Naive thymus-derived CD4-positive, alpha-beta T cell (primary cell): ENCODE data around the gene CAPZA1. TPM values are rescaled to one million over a fixed set of nuclear protein-coding genes. Genes with fewer than 3 reads are reported as not detected.
A peak's percentile ranks its signal among the peaks of the same experiment; 100 is the strongest.

ENCODE experiments used
- ATAC-seq: fragments of 150-1000 bp; cut with Tn5 transposase; 2 replicates; pipeline ENCODE4 v1.10.0; 2021; ENCODE audit warnings: mild to moderate bottlenecking, moderate library complexity
- CTCF ChIA-PET: fragments of 350-600 bp; sonication (Branson Sonifier 250); formaldehyde crosslinking; loops from one replicate; lab custom pipeline; 2021; ENCODE audit warnings: antibody characterized with exemption; lab: Charles Lee
- POLR2A ChIA-PET: fragments of 350-600 bp; sonication (Branson Sonifier 250); formaldehyde crosslinking; loops from one replicate; lab custom pipeline; 2021; ENCODE audit warnings: antibody characterized with exemption, inconsistent platforms; lab: Charles Lee
- DNase-seq, 9 donors: peaks; one replicate each; pipeline versions ENCODE4 v3.0.0 to v3.0.0-alpha.2; 2020 to 2022; ENCODE audit warnings: mixed read lengths in 1 of 9
- H3K27ac ChIP-seq: one replicate; pipeline ENCODE4 v1.7.0; 2013; ENCODE audit warnings: mild to moderate bottlenecking, low read depth, low read length, moderate library complexity
- H3K27me3 ChIP-seq, 2 donors: one replicate each; pipeline ENCODE4 v1.7.0; 2013; ENCODE audit warnings: low read length in 2 of 2, mild to moderate bottlenecking in 2 of 2, moderate library complexity in 2 of 2; ENCODE audit not compliant: control insufficient read depth in 2 of 2, insufficient read depth in 2 of 2
- H3K36me3 ChIP-seq, 3 experiments: 1 replicate in 2 of 3; 2 replicates in 1 of 3; pipeline ENCODE4 v1.7.0; 2013; ENCODE audit warnings: low read length in 3 of 3, mild to moderate bottlenecking in 3 of 3, moderate library complexity in 1 of 3; ENCODE audit not compliant: insufficient read depth in 3 of 3, control insufficient read depth in 2 of 3
- H3K4me1 ChIP-seq, 2 donors: one replicate each; pipeline ENCODE4 v1.7.0; 2013; ENCODE audit warnings: low read length in 2 of 2, mild to moderate bottlenecking in 2 of 2, moderate library complexity in 1 of 2; ENCODE audit not compliant: control insufficient read depth in 2 of 2, insufficient read depth in 2 of 2
- H3K4me3 ChIP-seq: 2 replicates; pipeline ENCODE4 v1.7.0; 2013; ENCODE audit warnings: mild to moderate bottlenecking, low read length
- H3K9me3 ChIP-seq, 3 experiments: 1 replicate in 2 of 3; 2 replicates in 1 of 3; pipeline ENCODE4 v1.7.0; 2013; ENCODE audit warnings: low read length in 3 of 3; ENCODE audit not compliant: control insufficient read depth in 2 of 3
- H3K27ac Mint-ChIP-seq, 9 donors: one replicate each; pipeline ENCODE4 v1.8.0; 2020 to 2022; ENCODE audit warnings: mixed read lengths in 9 of 9, mild to moderate bottlenecking in 8 of 9, moderate library complexity in 5 of 9, inconsistent platforms in 2 of 9
- H3K27me3 Mint-ChIP-seq, 5 donors: one replicate each; pipeline ENCODE4 v1.8.0; 2021 to 2022; ENCODE audit warnings: mixed read lengths in 5 of 5, mild to moderate bottlenecking in 1 of 5
- H3K36me3 Mint-ChIP-seq, 5 donors: one replicate each; pipeline ENCODE4 v1.8.0; 2020 to 2022; ENCODE audit warnings: mixed read lengths in 5 of 5, mild to moderate bottlenecking in 3 of 5, inconsistent platforms in 1 of 5
- H3K4me1 Mint-ChIP-seq, 7 donors: one replicate each; pipeline ENCODE4 v1.8.0; 2020 to 2022; ENCODE audit warnings: mixed read lengths in 7 of 7, mild to moderate bottlenecking in 3 of 7, inconsistent platforms in 1 of 7
- H3K4me3 Mint-ChIP-seq, 10 donors: one replicate each; pipeline ENCODE4 v1.8.0; 2020 to 2022; ENCODE audit warnings: mild to moderate bottlenecking in 10 of 10, mixed read lengths in 10 of 10, moderate library complexity in 6 of 10, inconsistent platforms in 2 of 10
- H3K9me3 Mint-ChIP-seq, 11 donors: one replicate each; pipeline ENCODE4 v1.8.0; 2020 to 2022; ENCODE audit warnings: mixed read lengths in 11 of 11, mild to moderate bottlenecking in 4 of 11, inconsistent platforms in 1 of 11, moderate library complexity in 1 of 11
- intact Hi-C, 2 donors: fragments of 100-400 bp; cut with micrococcal nuclease; formaldehyde crosslinking; loops; one replicate each; pipeline ENCODE4 v1.15.1; 2023
- polyA plus RNA-seq, 2 donors: library from polyadenylated mRNA; unstranded; fragments of 300-500 nt; fragmentation: Illumina TruSeq; gene quantifications; one replicate each; pipeline ENCODE4 v1.2.3, GENCODE V29; 2021
- total RNA-seq, 6 experiments: library from RNA in 5 of 6; stranded (reverse) in 5 of 6; gene quantifications; 1 replicate in 5 of 6; 2 replicates in 1 of 6; pipeline ENCODE4 v1.2.3 and lab custom pipeline; 2021 to 2026

CAPZA1 gene
- total and polyA plus RNA-seq, 7 experiments from 2014 or later: 114 to 237 (median 135) TPM

GRCh38 chr1:112692681-112693080 is 73.0 kb downstream of the CAPZA1 start:
- Histone ChIP-seq H3K27me3 (no peaks in the 10 kb centered on the region), H3K4me1 (no peaks in the 10 kb centered on the region), H3K4me3 (no peak overlapping the region), H3K36me3 (peaks cover 0 to 99% (median 9%) of the 10 kb centered on the region in 3 experiments), H3K27ac (no peak overlapping the region), H3K9me3 (no peaks in the 10 kb centered on the region)
- POLR2A ChIA-PET: no interaction called here
- no peak for DNase-seq
- ATAC-seq: no peak
- peaks cover 9 to 26% (median 14%) of the 10 kb centered on the region in 5 donors for H3K36me3 Mint-ChIP-seq
- no peak overlapping the region for H3K27ac Mint-ChIP-seq
- peaks cover 0 to 5% (median 3%) of the 10 kb centered on the region in 7 donors for H3K4me1 Mint-ChIP-seq
- intact Hi-C loops: no loop called here
- H3K27me3 Mint-ChIP-seq: no peaks in the 10 kb centered on the region
- H3K4me3 Mint-ChIP-seq: no peak overlapping the region
- CTCF ChIA-PET: interaction anchor here (0.7 kb wide), 1 partner anchor 190 kb away, joined by 3 read pairs; no protein-coding TSS in a partner anchor
- H3K9me3 Mint-ChIP-seq: no peaks in the 10 kb centered on the region

- Histone ChIP-seq H3K36me3 (peaks cover 0 to 99% (median 9%) of the 10 kb centered on the region in 3 experiments), H3K27me3 (no peaks in the 10 kb centered on the region), H3K27ac (no peak overlapping the region), H3K4me1 (no peaks in the 10 kb centered on the region), H3K4me3 (no peak overlapping the region), H3K9me3 (no peaks in the 10 kb centered on the region)
- ATAC-seq (no peak), DNase-seq (no peak)
- H3K27ac Mint-ChIP-seq: no peak overlapping the region
- H3K4me3 Mint-ChIP-seq: no peak overlapping the region
- ChIA-PET CTCF (interaction anchor here (0.7 kb wide), 1 partner anchor 10 kb away, joined by 3 read pairs; no protein-coding TSS in a partner anchor), POLR2A (no interaction called here)
- H3K27me3 Mint-ChIP-seq: no peaks in the 10 kb centered on the region
- peaks cover 0 to 5% (median 0%) of the 10 kb centered on the region in 7 donors for H3K4me1 Mint-ChIP-seq
- no peaks in the 10 kb centered on the region for H3K9me3 Mint-ChIP-seq
- intact Hi-C loops: no loop called here
- peaks cover 9 to 33% (median 17%) of the 10 kb centered on the region in 5 donors for H3K36me3 Mint-ChIP-seq
Measured at GRCh38 chr1:112693821-112694220, 74.2 kb downstream of the CAPZA1 start.

GRCh38 chr1:112694363-112694929 is 74.8 kb downstream of the CAPZA1 start:
- Histone ChIP-seq H3K4me1 (no peaks in the 10 kb centered on the region), H3K4me3 (no peak overlapping the region), H3K36me3 (peaks cover 0 to 99% (median 9%) of the 10 kb centered on the region in 3 experiments), H3K9me3 (no peaks in the 10 kb centered on the region), H3K27ac (no peak overlapping the region), H3K27me3 (no peaks in the 10 kb centered on the region)
- Mint-ChIP-seq H3K4me1 (peaks cover 0 to 6% (median under 1%) of the 10 kb centered on the region in 7 donors), H3K27me3 (no peaks in the 10 kb centered on the region), H3K9me3 (no peaks in the 10 kb centered on the region), H3K4me3 (no peak overlapping the region), H3K27ac (peak overlapping the region in 1 of 9 donors; percentile 46), H3K36me3 (peaks cover 9 to 34% (median 21%) of the 10 kb centered on the region in 5 donors)
- DNase-seq (no peak), ATAC-seq (no peak)
- POLR2A ChIA-PET: no interaction called here
- intact Hi-C loops: no loop called here
- CTCF ChIA-PET: interaction anchor here (0.7 kb wide), 1 partner anchor 9 kb away, joined by 3 read pairs; no protein-coding TSS in a partner anchor

GRCh38 chr1:112695276-112695675 is 75.6 kb downstream of the CAPZA1 start:
- H3K4me1 ChIP-seq: peaks cover 0 to 2% of the 10 kb centered on the region in 2 donors
- no peaks in the 10 kb centered on the region for H3K27me3 ChIP-seq
- H3K9me3 Mint-ChIP-seq: no peaks in the 10 kb centered on the region
- H3K36me3 Mint-ChIP-seq: peaks cover 9 to 33% (median 17%) of the 10 kb centered on the region in 5 donors
- ChIA-PET CTCF (interaction anchor here (0.8 kb wide), 1 partner anchor 20 kb away, joined by 3 read pairs; the partner anchor contains the start of gene PPM1J), POLR2A (no interaction called here)
- peak overlapping the region in 1 of 9 donors; percentile 42 for H3K27ac Mint-ChIP-seq
- no peaks in the 10 kb centered on the region for H3K9me3 ChIP-seq
- H3K4me3 Mint-ChIP-seq: no peak overlapping the region
- DNase-seq: no peak
- H3K4me3 ChIP-seq: no peak overlapping the region
- no peak overlapping the region for H3K27ac ChIP-seq
- intact Hi-C loops: no loop called here
- ATAC-seq: no peak
- H3K4me1 Mint-ChIP-seq: peaks cover 4 to 15% (median 8%) of the 10 kb centered on the region in 7 donors
- H3K27me3 Mint-ChIP-seq: no peaks in the 10 kb centered on the region
- peaks cover 0 to 99% (median 4%) of the 10 kb centered on the region in 3 experiments for H3K36me3 ChIP-seq

GRCh38 chr1:112696578-112697314 is 77.1 kb downstream of the CAPZA1 start:
- no peak overlapping the region for H3K4me3 Mint-ChIP-seq
- Histone ChIP-seq H3K4me3 (no peak overlapping the region), H3K27me3 (no peaks in the 10 kb centered on the region), H3K36me3 (peaks cover 0 to 85% (median 4%) of the 10 kb centered on the region in 3 experiments), H3K27ac (no peak overlapping the region), H3K9me3 (no peaks in the 10 kb centered on the region), H3K4me1 (peaks cover 5 to 16% of the 10 kb centered on the region in 2 donors)
- ChIA-PET POLR2A (interaction anchor here (0.7 kb wide), 1 partner anchor 21 kb away, joined by 3 read pairs; no protein-coding TSS in a partner anchor), CTCF (no interaction called here)
- ATAC-seq (no peak), DNase-seq (no peak)
- H3K27ac Mint-ChIP-seq: peak overlapping the region in 1 of 9 donors; percentile 66
- H3K36me3 Mint-ChIP-seq: peaks cover 6 to 31% (median 12%) of the 10 kb centered on the region in 5 donors
- no peaks in the 10 kb centered on the region for H3K9me3 Mint-ChIP-seq
- H3K27me3 Mint-ChIP-seq: no peaks in the 10 kb centered on the region
- H3K4me1 Mint-ChIP-seq: peaks cover 15 to 29% (median 20%) of the 10 kb centered on the region in 7 donors
- intact Hi-C loops: no loop called here

- H3K36me3 ChIP-seq: peaks cover 0 to 74% (median 4%) of the 10 kb centered on the region in 3 experiments
- CTCF ChIA-PET: interaction anchor here (0.6 kb wide), 1 partner anchor 20 kb away, joined by 4 read pairs; no protein-coding TSS in a partner anchor
- intact Hi-C loops: no loop called here
Measured at GRCh38 chr1:112697781-112698201, 78.2 kb downstream of the CAPZA1 start.

More at GRCh38 chr1:112697781-112698201, 78.2 kb downstream of the CAPZA1 start:
- Mint-ChIP-seq H3K36me3 (peaks cover 3 to 27% (median 5%) of the 10 kb centered on the region in 5 donors), H3K4me1 (peaks cover 21 to 40% (median 30%) of the 10 kb centered on the region in 7 donors), H3K4me3 (no peak overlapping the region), H3K9me3 (no peaks in the 10 kb centered on the region), H3K27ac (peak overlapping the region in 3 of 9 donors; percentile 2 to 66 (median 53)), H3K27me3 (no peaks in the 10 kb centered on the region)
- no peak for DNase-seq
- Histone ChIP-seq H3K27ac (no peak overlapping the region), H3K9me3 (no peaks in the 10 kb centered on the region), H3K4me1 (peaks cover 5 to 18% of the 10 kb centered on the region in 2 donors), H3K4me3 (no peak overlapping the region), H3K27me3 (no peaks in the 10 kb centered on the region)
- POLR2A ChIA-PET: no interaction called here
- ATAC-seq: no peak
